ENCODE measurements around the gene MMP24OS. TPM values are rescaled to one million over a fixed set of nuclear protein-coding genes. Genes with fewer than 3 reads are reported as not detected.

The MMP24OS gene
- total RNA-seq, 1 experiment from 2014 or later, result 42.3 TPM

DNA sequence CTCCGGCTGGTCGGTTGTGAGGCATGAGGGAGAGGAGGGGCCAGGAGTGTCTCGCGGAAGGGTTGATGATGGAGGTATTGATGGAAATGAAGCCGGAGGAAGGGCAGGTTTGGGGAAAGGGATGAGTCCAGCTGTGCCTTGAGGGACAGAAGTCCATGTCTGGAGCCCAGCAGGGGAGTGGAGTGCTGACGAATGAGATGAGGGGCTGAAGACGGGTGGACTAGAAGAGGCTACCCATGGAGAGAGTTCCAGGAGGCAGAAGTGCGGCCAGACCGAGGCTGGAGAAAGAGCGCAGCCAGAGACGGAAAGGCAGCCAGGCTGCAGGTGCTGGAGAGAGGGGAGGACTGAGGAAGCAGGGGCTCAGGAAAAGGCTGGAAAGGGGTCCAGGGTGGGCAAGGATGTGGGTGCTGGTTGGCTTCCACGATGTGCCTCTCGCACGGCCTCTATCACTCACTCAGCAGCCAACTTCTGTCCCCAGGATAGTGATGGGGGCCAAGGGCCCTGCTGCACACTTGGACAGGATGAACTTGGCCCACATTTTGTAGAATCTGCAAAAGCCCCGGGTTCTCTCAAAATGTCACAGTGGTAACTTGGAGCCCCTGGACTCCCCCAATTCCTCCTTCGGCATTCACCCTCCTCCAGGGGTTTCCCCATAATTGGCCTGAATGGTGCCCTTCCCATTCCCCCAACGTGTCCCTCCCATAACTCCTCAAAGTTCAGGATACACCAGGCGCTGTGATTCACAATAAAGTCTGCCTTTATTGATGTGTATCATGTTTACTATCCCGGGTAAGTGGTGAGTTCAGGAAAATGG, 7.3 kb upstream of the MMP24OS start:
- Mint-ChIP-seq H3K4me1 (ENCODE audit: low read depth, unreplicated experiment) (peaks cover 18% of the 10 kb centered on the region), H3K9me3 (ENCODE audit: unreplicated experiment) (no peaks in the 10 kb centered on the region), H3K4me3 (ENCODE audit: unreplicated experiment) (peak overlapping the region; percentile 84), H3K36me3 (ENCODE audit: insufficient read depth, unreplicated experiment) (peaks cover 42% of the 10 kb centered on the region), H3K27ac (ENCODE audit: unreplicated experiment) (peak overlapping the region; percentile 87), H3K27me3 (ENCODE audit: insufficient read depth, unreplicated experiment) (no peaks in the 10 kb centered on the region)
- peak overlapping the region; percentile 95 for H3K4me3 ChIP-seq (ENCODE audit: low read depth, low read length)
- TF ChIP-seq CTCF (IDR thresholded peaks at IDR 0.05; ENCODE audit: insufficient read depth in 1 of 2, low read depth in 1 of 2, low read length in 1 of 2, severe bottlenecking in 1 of 2, unreplicated experiment in 1 of 2), result no peak
- intact Hi-C loops (cut with micrococcal nuclease; ENCODE audit: unreplicated experiment), result loop anchor here (1.0 to 5.0 kb wide), 3 partner anchors 19 to 408 kb away; partner anchors contain the start of gene ACSS2
- POLR2A ChIA-PET, result interaction anchor here (0.6 to 2.2 kb wide), 24 partner anchors 7 to 1289 kb away, joined by 3 to 46 read pairs (median 5); partner anchors contain the start of genes CEP250, EDEM2, ERGIC3 and MMP24OS
- H3K36me3 ChIP-seq (ENCODE audit: control insufficient read depth, insufficient read depth, low read length), result peaks cover 10% of the 10 kb centered on the region
- BruUV-seq (replicated peaks), result TSS peak; percentile 59
- no peak for DNase-seq
- CTCF ChIA-PET, result interaction anchor here (0.5 to 4.3 kb wide), 12 partner anchors 16 to 398 kb away, joined by 3 to 37 read pairs (median 5); no protein-coding TSS in a partner anchor
- no peaks in the 10 kb centered on the region for H3K9me3 ChIP-seq
- no peaks in the 10 kb centered on the region for H3K27me3 ChIP-seq (replicated peaks; ENCODE audit: control insufficient read depth, insufficient read depth, low read length)
- H3K4me1 ChIP-seq, result peaks cover 28% of the 10 kb centered on the region

- H3K36me3 Mint-ChIP-seq (ENCODE audit: insufficient read depth, unreplicated experiment), result peaks cover 49% of the 10 kb centered on the region
- peak; percentile 97 to 98 for DNase-seq
- H3K9me3 ChIP-seq, result no peaks in the 10 kb centered on the region
- TF ChIP-seq CTCF (IDR thresholded peaks at IDR 0.05; ENCODE audit: insufficient read depth in 1 of 2, low read depth in 1 of 2, low read length in 1 of 2, severe bottlenecking in 1 of 2, unreplicated experiment in 1 of 2), result no peak
- peak within 1 kb of the TSS; percentile 84 for H3K4me3 Mint-ChIP-seq (ENCODE audit: unreplicated experiment)
- no peaks in the 10 kb centered on the region for H3K27me3 ChIP-seq (replicated peaks; ENCODE audit: control insufficient read depth, insufficient read depth, low read length)
- H3K9me3 Mint-ChIP-seq (ENCODE audit: unreplicated experiment), result no peaks in the 10 kb centered on the region
- H3K4me1 Mint-ChIP-seq (ENCODE audit: low read depth, unreplicated experiment), result peaks cover 18% of the 10 kb centered on the region
- ChIA-PET POLR2A (interaction anchor here (0.6 to 2.2 kb wide), 23 partner anchors 9 to 1289 kb away, joined by 3 to 46 read pairs (median 5); partner anchors contain the start of genes CEP250, EDEM2, ERGIC3 and SPAG4), CTCF (interaction anchor here (0.5 to 2.5 kb wide), 15 partner anchors 11 to 398 kb away, joined by 3 to 25 read pairs (median 5); partner anchors contain the start of gene EDEM2)
- peak within 1 kb of the TSS; percentile 95 for H3K4me3 ChIP-seq (ENCODE audit: low read depth, low read length)
- H3K4me1 ChIP-seq, result peaks cover 28% of the 10 kb centered on the region
- no peaks in the 10 kb centered on the region for H3K27me3 Mint-ChIP-seq (ENCODE audit: insufficient read depth, unreplicated experiment)
- H3K27ac Mint-ChIP-seq (ENCODE audit: unreplicated experiment), result peak within 1 kb of the TSS; percentile 87
- intact Hi-C loops (cut with micrococcal nuclease; ENCODE audit: unreplicated experiment), result loop anchor here (1.0 kb wide), 2 partner anchors 20 to 43 kb away; no protein-coding TSS in a partner anchor
- peaks cover 16% of the 10 kb centered on the region for H3K36me3 ChIP-seq (ENCODE audit: control insufficient read depth, insufficient read depth, low read length)
- BruUV-seq (replicated peaks), result no TSS peak
Measured at GRCh38 chr20:35284267-35284991, 6.5 kb upstream of the MMP24OS start, which contains the start of gene EIF6. Gene EIF6 (minus strand): TSS chr20:35284772. CDS start chr20:35284487, 285 bp downstream.
